ENCODE results near the gene ARMH4.

DNA sequence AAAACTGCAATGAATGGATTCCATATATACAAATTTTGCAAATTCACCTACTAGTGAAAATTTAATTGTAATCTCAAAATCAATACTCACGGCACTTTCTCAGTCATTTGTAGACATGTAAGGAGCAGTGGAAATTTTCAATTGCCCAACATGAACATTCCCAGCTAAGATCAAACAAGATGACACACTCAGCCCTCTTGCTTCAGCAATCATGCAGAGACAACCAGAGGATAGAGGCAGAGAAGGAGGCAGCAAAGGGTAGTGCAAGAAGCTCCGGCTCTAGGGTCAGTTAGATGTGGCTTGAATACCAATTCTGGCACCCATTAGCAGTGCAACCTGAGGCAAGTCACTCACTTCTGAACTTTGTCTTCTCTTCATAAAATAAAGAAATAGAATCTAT lies 194.6 kb downstream of the ARMH4 start:
- no peak for TF ChIP-seq TAF1 (IDR thresholded peaks at IDR 0.05; ENCODE audit: borderline replicate concordance, insufficient read depth, low read length)
- TF ChIP-seq, protein P1, sequence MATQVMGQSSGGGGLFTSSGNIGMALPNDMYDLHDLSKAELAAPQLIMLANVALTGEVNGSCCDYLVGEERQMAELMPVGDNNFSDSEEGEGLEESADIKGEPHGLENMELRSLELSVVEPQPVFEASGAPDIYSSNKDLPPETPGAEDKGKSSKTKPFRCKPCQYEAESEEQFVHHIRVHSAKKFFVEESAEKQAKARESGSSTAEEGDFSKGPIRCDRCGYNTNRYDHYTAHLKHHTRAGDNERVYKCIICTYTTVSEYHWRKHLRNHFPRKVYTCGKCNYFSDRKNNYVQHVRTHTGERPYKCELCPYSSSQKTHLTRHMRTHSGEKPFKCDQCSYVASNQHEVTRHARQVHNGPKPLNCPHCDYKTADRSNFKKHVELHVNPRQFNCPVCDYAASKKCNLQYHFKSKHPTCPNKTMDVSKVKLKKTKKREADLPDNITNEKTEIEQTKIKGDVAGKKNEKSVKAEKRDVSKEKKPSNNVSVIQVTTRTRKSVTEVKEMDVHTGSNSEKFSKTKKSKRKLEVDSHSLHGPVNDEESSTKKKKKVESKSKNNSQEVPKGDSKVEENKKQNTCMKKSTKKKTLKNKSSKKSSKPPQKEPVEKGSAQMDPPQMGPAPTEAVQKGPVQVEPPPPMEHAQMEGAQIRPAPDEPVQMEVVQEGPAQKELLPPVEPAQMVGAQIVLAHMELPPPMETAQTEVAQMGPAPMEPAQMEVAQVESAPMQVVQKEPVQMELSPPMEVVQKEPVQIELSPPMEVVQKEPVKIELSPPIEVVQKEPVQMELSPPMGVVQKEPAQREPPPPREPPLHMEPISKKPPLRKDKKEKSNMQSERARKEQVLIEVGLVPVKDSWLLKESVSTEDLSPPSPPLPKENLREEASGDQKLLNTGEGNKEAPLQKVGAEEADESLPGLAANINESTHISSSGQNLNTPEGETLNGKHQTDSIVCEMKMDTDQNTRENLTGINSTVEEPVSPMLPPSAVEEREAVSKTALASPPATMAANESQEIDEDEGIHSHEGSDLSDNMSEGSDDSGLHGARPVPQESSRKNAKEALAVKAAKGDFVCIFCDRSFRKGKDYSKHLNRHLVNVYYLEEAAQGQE (IDR thresholded peaks at IDR 0.05; ENCODE audit: insufficient read depth in 1 of 2, low read depth in 2 of 2, low read length in 2 of 2): no peak
